Neural crest cell (in vitro differentiated cells): Measurements from ENCODE around the gene PLD4. TPM values are rescaled to one million over a fixed set of nuclear protein-coding genes. Genes with fewer than 3 reads are reported as not detected.

ENCODE experiments used
- DNase-seq: peaks from one replicate; pipeline ENCODE4 v3.0.0; 2021; ENCODE audit warnings: low read depth, mixed read lengths, low spot score
- H3K27ac Mint-ChIP-seq: one replicate; pipeline ENCODE4 v1.8.0; 2021; ENCODE audit warnings: mild to moderate bottlenecking, mixed read lengths; ENCODE audit not compliant: unreplicated experiment
- H3K27me3 Mint-ChIP-seq: 2 replicates; pipeline ENCODE4 v1.8.0; 2021; ENCODE audit warnings: low read depth, mild to moderate bottlenecking, mixed read lengths
- H3K36me3 Mint-ChIP-seq: 2 replicates; pipeline ENCODE4 v1.8.0; 2021; ENCODE audit warnings: low read depth, mild to moderate bottlenecking, mixed read lengths
- H3K4me1 Mint-ChIP-seq: 2 replicates; pipeline ENCODE4 v1.8.0; 2021; ENCODE audit warnings: mixed read lengths
- H3K4me3 Mint-ChIP-seq: one replicate; pipeline ENCODE4 v1.8.0; 2021; ENCODE audit warnings: mild to moderate bottlenecking, mixed read lengths
- H3K9me3 Mint-ChIP-seq: 2 replicates; pipeline ENCODE4 v1.8.0; 2021; ENCODE audit warnings: mixed read lengths
- CTCF ChIP-seq: fragments of 200-600 bp; sonication (generic); conservative IDR thresholded peaks from 2 replicates; pipeline ENCODE4 v1.5.0; 2021; ENCODE audit warnings: antibody characterized with exemption, mild to moderate bottlenecking
- total RNA-seq: library from RNA; stranded (reverse); gene quantifications from 2 replicates; pipeline ENCODE4 v1.2.1, GENCODE V29; 2021

Gene PLD4
- total RNA-seq, 1 donor from 2014 or later = 0.02 TPM

- H3K27me3 Mint-ChIP-seq = peaks cover 23% of the 10 kb centered on the region
- no peaks in the 10 kb centered on the region for H3K36me3 Mint-ChIP-seq
These were observed 57.2 kb downstream of the PLD4 start for GRCh38 chr14:104981699-104982541.

GRCh38 chr14:104982548-104983230, 58.0 kb downstream of the PLD4 start:
- no peaks in the 10 kb centered on the region for H3K9me3 Mint-ChIP-seq
- H3K36me3 Mint-ChIP-seq = no peaks in the 10 kb centered on the region
- H3K4me1 Mint-ChIP-seq = peaks cover 7% of the 10 kb centered on the region
- TF ChIP-seq CTCF = no peak
- no peak overlapping the region for H3K27ac Mint-ChIP-seq
- peaks cover 17% of the 10 kb centered on the region for H3K27me3 Mint-ChIP-seq
- DNase-seq = no peak
- H3K4me3 Mint-ChIP-seq = no peak overlapping the region

More at GRCh38 chr14:104981699-104982541, 57.2 kb downstream of the PLD4 start:
- no peak for DNase-seq
- no peak for TF ChIP-seq CTCF
- no peaks in the 10 kb centered on the region for H3K9me3 Mint-ChIP-seq
- peaks cover 4% of the 10 kb centered on the region for H3K4me1 Mint-ChIP-seq
- no peak overlapping the region for H3K27ac Mint-ChIP-seq
- no peak overlapping the region for H3K4me3 Mint-ChIP-seq

Other genes with a start within 250 kb of the PLD4 start
- 60.6 and 61.7 TPM in 2 replicates for gene INF2, start 235.3 kb upstream of the PLD4 start, total RNA-seq
- gene ADSS1, start 200.7 kb upstream of the PLD4 start, total RNA-seq = 4.4 and 5.0 TPM in 2 replicates
- gene SIVA1, start 171.7 kb upstream of the PLD4 start, total RNA-seq = 109 and 121 TPM in 2 replicates
- gene AKT1, start 129.1 kb upstream of the PLD4 start, total RNA-seq = 179 and 191 TPM in 2 replicates
- gene ZBTB42, start 123.8 kb upstream of the PLD4 start, total RNA-seq = 2.2 and 2.7 TPM in 2 replicates
- 14.0 and 14.4 TPM in 2 replicates for gene CEP170B, start 59.6 kb upstream of the PLD4 start, total RNA-seq
- 1.4 TPM in 2 replicates for gene AHNAK2, start 53.5 kb downstream of the PLD4 start, total RNA-seq
- 12.2 and 14.1 TPM in 2 replicates for gene CLBA1, start 60.9 kb downstream of the PLD4 start, total RNA-seq
- gene CDCA4, start 96.2 kb downstream of the PLD4 start, total RNA-seq = 55.0 and 58.2 TPM in 2 replicates
- gene GPR132, start 140.6 kb downstream of the PLD4 start, total RNA-seq = not detected in 2 replicates
- 2.7 and 4.2 TPM in 2 replicates for gene JAG2, start 243.9 kb downstream of the PLD4 start, total RNA-seq